Measurements from ENCODE around the gene MRC2.

MRC2 gene

GRCh38 chr17:62615503-62615902, 12.0 kb upstream of the MRC2 start:
- DNase-seq (ENCODE audit: low read depth): no peak

- DNase-seq (ENCODE audit: low read depth): no peak
Measured at GRCh38 chr17:62616993-62617893, 10.2 kb upstream of the MRC2 start.

GRCh38 chr17:62617894-62618472, 9.5 kb upstream of the MRC2 start:
- no peak for DNase-seq (ENCODE audit: low read depth)

- no peak for DNase-seq (ENCODE audit: low read depth)
Measured at GRCh38 chr17:62618647-62619416, 8.6 kb upstream of the MRC2 start.

- DNase-seq (ENCODE audit: low read depth): no peak
Measured at GRCh38 chr17:62619417-62620155, 7.9 kb upstream of the MRC2 start.

GRCh38 chr17:62621223-62621622, 6.2 kb upstream of the MRC2 start:
- no peak for DNase-seq (ENCODE audit: low read depth)

GRCh38 chr17:62625184-62625869, 2.1 kb upstream of the MRC2 start:
- DNase-seq (ENCODE audit: low read depth): no peak

- no peak for DNase-seq (ENCODE audit: low read depth)
Measured at GRCh38 chr17:62625870-62626200, 1.6 kb upstream of the MRC2 start.

- no peak for DNase-seq (ENCODE audit: low read depth)
Measured at GRCh38 chr17:62626719-62627218, 701 bp upstream of the MRC2 start.

- DNase-seq (ENCODE audit: low read depth): no peak
Measured at GRCh38 chr17:62627904-62628633, 599 bp downstream of the MRC2 start.

GRCh38 chr17:62628831-62629555, 1.5 kb downstream of the MRC2 start:
- no peak for DNase-seq (ENCODE audit: low read depth)

- DNase-seq (ENCODE audit: low read depth): no peak
Measured at GRCh38 chr17:62629556-62630364, 2.3 kb downstream of the MRC2 start.

- no peak for DNase-seq (ENCODE audit: low read depth)
Measured at GRCh38 chr17:62630365-62631085, 3.1 kb downstream of the MRC2 start.

GRCh38 chr17:62631086-62631935, 3.8 kb downstream of the MRC2 start:
- DNase-seq (ENCODE audit: low read depth): no peak

GRCh38 chr17:62631936-62632924, 4.8 kb downstream of the MRC2 start:
- no peak for DNase-seq (ENCODE audit: low read depth)

GRCh38 chr17:62637809-62638208, 10.3 kb downstream of the MRC2 start:
- DNase-seq (ENCODE audit: low read depth): no peak

Data from activated gamma-delta T cell treated with anti-CD3 and anti-CD28 coated beads, Interleukin-2, amount 50 U/mL, for 16 hours (primary cell).